ENCODE results near the gene MECR.

MECR gene

DNA sequence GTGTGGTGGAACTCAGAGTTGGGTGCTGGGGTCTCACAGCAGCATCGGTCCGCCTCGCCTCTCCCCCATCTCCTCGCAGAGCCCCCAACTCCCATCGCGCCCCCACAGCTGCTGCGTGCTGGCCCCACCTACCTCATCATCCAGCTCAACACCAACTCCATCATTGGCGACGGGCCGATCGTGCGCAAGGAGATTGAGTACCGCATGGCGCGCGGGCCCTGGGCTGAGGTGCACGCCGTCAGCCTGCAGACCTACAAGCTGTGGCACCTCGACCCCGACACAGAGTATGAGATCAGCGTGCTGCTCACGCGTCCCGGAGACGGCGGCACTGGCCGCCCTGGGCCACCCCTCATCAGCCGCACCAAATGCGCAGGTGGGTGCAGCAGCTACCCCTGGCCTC is 29.8 kb upstream of the MECR start:
- Histone ChIP-seq H3K27me3 (ENCODE audit: control insufficient read depth, insufficient read depth, low read length) (no peaks in the 10 kb centered on the region), H3K4me1 (ENCODE audit: control insufficient read depth, insufficient read depth, low read length) (no peaks in the 10 kb centered on the region), H3K27ac (ENCODE audit: low read depth, low read length) (no peak overlapping the region), H3K36me3 (ENCODE audit: control insufficient read depth, insufficient read depth, low read length) (no peaks in the 10 kb centered on the region), H3K9ac (ENCODE audit: low read length) (no peak overlapping the region), H3K4me3 (ENCODE audit: low read length) (no peak overlapping the region)

DNA sequence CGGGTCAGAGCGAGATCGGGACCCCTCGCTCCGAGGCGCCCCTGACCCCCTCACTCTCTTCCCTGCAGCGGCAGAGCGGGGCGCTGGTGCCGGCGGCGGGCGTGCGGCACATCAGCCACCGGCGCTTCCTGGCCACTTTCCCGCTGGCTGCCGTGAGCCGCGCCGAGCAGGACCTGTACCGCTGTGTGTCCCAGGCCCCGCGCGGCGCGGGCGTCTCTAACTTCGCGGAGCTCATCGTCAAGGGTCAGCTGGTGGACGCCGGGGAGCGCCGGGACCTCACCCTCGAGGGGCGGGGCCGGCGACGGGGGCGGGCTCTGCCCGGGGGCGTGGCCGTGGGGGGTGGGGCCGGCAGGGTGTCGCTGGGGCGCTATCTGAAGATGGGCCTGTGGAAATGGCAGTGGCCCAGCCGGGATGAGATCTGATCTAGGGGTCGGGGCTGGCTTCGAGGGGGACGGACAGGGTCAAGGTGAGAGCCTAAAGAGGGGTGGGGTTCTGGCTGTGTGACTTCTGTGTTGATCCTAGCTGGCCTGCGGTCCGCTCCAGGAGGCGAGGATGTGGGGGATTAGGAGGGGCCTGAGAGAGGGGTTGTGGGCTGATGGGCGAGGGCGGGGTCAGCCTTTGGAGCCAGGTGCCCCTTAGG is 29.2 kb upstream of the MECR start:
- no peak overlapping the region for H3K27ac ChIP-seq (ENCODE audit: low read depth, low read length)

GRCh38 chr1:29258976-29259801 is 28.5 kb upstream of the MECR start:
- Histone ChIP-seq H3K27ac (ENCODE audit: low read depth, low read length) (no peak overlapping the region), H3K27me3 (ENCODE audit: control insufficient read depth, insufficient read depth, low read length) (no peaks in the 10 kb centered on the region), H3K4me1 (ENCODE audit: control insufficient read depth, insufficient read depth, low read length) (no peaks in the 10 kb centered on the region), H3K36me3 (ENCODE audit: control insufficient read depth, insufficient read depth, low read length) (no peaks in the 10 kb centered on the region), H3K9ac (ENCODE audit: low read length) (no peak overlapping the region), H3K4me3 (ENCODE audit: low read length) (peak overlapping the region; percentile 52)

More for the DNA sequence above, 29.2 kb upstream of the MECR start:
- H3K4me1 ChIP-seq (ENCODE audit: control insufficient read depth, insufficient read depth, low read length): no peaks in the 10 kb centered on the region
- peak overlapping the region; percentile 52 for H3K4me3 ChIP-seq (ENCODE audit: low read length)
- H3K36me3 ChIP-seq (ENCODE audit: control insufficient read depth, insufficient read depth, low read length): no peaks in the 10 kb centered on the region
- no peak overlapping the region for H3K9ac ChIP-seq (ENCODE audit: low read length)
- H3K27me3 ChIP-seq (ENCODE audit: control insufficient read depth, insufficient read depth, low read length): no peaks in the 10 kb centered on the region

- no peaks in the 10 kb centered on the region for H3K4me1 ChIP-seq (ENCODE audit: control insufficient read depth, insufficient read depth, low read length)
- H3K4me3 ChIP-seq (ENCODE audit: low read length): no peak overlapping the region
- H3K36me3 ChIP-seq (ENCODE audit: control insufficient read depth, insufficient read depth, low read length): no peaks in the 10 kb centered on the region
- H3K9ac ChIP-seq (ENCODE audit: low read length): no peak overlapping the region
- H3K27ac ChIP-seq (ENCODE audit: low read depth, low read length): no peak overlapping the region
- no peaks in the 10 kb centered on the region for H3K27me3 ChIP-seq (ENCODE audit: control insufficient read depth, insufficient read depth, low read length)
Observed at GRCh38 chr1:29258189-29258975, 27.6 kb upstream of the MECR start.

GRCh38 chr1:29256979-29257804 is 26.5 kb upstream of the MECR start:
- H3K9ac ChIP-seq (ENCODE audit: low read length): no peak overlapping the region

GRCh38 chr1:29256394-29256793 is 25.7 kb upstream of the MECR start:
- H3K27ac ChIP-seq (ENCODE audit: low read depth, low read length): no peak overlapping the region
- no peaks in the 10 kb centered on the region for H3K27me3 ChIP-seq (ENCODE audit: control insufficient read depth, insufficient read depth, low read length)

More at GRCh38 chr1:29256979-29257804, 26.5 kb upstream of the MECR start:
- H3K27ac ChIP-seq (ENCODE audit: low read depth, low read length): no peak overlapping the region
- H3K4me3 ChIP-seq (ENCODE audit: low read length): no peak overlapping the region
- no peaks in the 10 kb centered on the region for H3K4me1 ChIP-seq (ENCODE audit: control insufficient read depth, insufficient read depth, low read length)
- no peaks in the 10 kb centered on the region for H3K36me3 ChIP-seq (ENCODE audit: control insufficient read depth, insufficient read depth, low read length)
- no peaks in the 10 kb centered on the region for H3K27me3 ChIP-seq (ENCODE audit: control insufficient read depth, insufficient read depth, low read length)

DNA sequence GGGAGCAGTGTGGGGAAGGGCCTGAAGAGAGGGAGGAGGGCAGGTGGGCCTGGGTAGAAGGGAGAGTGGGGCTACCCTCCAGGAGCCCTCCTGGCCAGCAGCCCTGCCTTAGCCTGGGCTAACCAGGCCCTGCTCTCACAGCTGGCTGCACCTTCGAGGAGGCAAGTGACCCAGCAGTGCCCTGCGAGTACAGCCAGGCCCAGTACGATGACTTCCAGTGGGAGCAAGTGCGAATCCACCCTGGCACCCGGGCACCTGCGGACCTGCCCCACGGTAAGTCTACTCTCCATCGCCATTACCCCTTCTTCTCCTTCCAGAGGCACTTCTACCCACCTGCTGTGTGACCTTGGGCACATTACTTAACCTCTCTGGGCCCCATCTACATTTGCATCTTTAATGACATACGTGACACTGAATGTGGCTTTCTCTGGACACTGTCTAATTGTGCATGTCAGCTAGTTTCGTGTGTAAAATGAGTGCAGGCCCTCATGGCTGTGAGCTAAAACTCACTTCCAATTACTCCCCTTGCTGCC is 24.5 kb upstream of the MECR start:
- no peak overlapping the region for H3K9ac ChIP-seq (ENCODE audit: low read length)
- no peaks in the 10 kb centered on the region for H3K4me1 ChIP-seq (ENCODE audit: control insufficient read depth, insufficient read depth, low read length)
- no peak overlapping the region for H3K4me3 ChIP-seq (ENCODE audit: low read length)
- H3K27ac ChIP-seq (ENCODE audit: low read depth, low read length): no peak overlapping the region
- no peaks in the 10 kb centered on the region for H3K36me3 ChIP-seq (ENCODE audit: control insufficient read depth, insufficient read depth, low read length)
- H3K27me3 ChIP-seq (ENCODE audit: control insufficient read depth, insufficient read depth, low read length): no peaks in the 10 kb centered on the region

More at GRCh38 chr1:29256394-29256793, 25.7 kb upstream of the MECR start:
- no peak overlapping the region for H3K9ac ChIP-seq (ENCODE audit: low read length)
- H3K4me3 ChIP-seq (ENCODE audit: low read length): no peak overlapping the region
- no peaks in the 10 kb centered on the region for H3K36me3 ChIP-seq (ENCODE audit: control insufficient read depth, insufficient read depth, low read length)
- H3K4me1 ChIP-seq (ENCODE audit: control insufficient read depth, insufficient read depth, low read length): no peaks in the 10 kb centered on the region

DNA sequence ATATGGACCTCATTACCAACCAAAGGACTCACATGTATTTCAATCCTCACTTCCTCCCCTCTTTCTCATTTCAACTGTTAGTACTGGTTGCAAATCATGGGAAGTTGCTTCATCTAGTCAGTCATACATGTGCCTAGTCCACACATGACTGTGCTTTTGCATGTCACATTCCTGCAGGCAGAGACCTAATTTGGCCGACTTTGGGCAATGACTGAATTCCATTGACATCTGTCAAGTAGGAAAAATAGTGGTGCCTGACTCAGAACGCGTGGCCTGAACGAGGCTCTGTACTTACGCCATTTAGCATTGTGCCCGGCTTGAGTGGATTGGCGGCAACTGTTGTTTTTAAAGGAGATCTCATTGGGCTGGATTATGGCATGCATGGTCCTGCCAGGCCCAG is 23.6 kb upstream of the MECR start:
- Histone ChIP-seq H3K36me3 (ENCODE audit: control insufficient read depth, insufficient read depth, low read length) (no peaks in the 10 kb centered on the region), H3K27ac (ENCODE audit: low read depth, low read length) (no peak overlapping the region), H3K9ac (ENCODE audit: low read length) (no peak overlapping the region), H3K4me3 (ENCODE audit: low read length) (no peak overlapping the region), H3K4me1 (ENCODE audit: control insufficient read depth, insufficient read depth, low read length) (no peaks in the 10 kb centered on the region), H3K27me3 (ENCODE audit: control insufficient read depth, insufficient read depth, low read length) (no peaks in the 10 kb centered on the region)

DNA sequence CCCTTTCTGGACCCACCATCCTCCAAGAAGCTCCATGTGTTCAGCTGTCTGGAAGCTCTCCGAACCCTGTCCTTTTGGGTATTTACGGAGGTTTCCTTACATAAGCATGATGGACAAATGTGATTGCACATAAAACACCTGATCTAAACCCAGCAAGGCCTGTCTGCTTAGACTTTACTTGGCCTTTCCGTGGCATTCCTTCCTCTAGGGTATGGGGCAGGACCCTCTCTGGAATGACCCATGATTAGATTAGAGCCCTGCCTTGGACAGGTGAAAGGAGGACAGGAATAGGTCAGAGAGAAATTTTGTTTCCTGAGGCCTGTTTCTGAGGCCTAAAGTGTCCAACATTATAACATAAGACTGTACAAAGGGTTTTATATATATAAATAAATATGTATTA is 22.4 kb upstream of the MECR start:
- Histone ChIP-seq H3K4me3 (ENCODE audit: low read length) (no peak overlapping the region), H3K9ac (ENCODE audit: low read length) (no peak overlapping the region), H3K4me1 (ENCODE audit: control insufficient read depth, insufficient read depth, low read length) (no peaks in the 10 kb centered on the region), H3K36me3 (ENCODE audit: control insufficient read depth, insufficient read depth, low read length) (no peaks in the 10 kb centered on the region), H3K27me3 (ENCODE audit: control insufficient read depth, insufficient read depth, low read length) (no peaks in the 10 kb centered on the region), H3K27ac (ENCODE audit: low read depth, low read length) (no peak overlapping the region)

DNA sequence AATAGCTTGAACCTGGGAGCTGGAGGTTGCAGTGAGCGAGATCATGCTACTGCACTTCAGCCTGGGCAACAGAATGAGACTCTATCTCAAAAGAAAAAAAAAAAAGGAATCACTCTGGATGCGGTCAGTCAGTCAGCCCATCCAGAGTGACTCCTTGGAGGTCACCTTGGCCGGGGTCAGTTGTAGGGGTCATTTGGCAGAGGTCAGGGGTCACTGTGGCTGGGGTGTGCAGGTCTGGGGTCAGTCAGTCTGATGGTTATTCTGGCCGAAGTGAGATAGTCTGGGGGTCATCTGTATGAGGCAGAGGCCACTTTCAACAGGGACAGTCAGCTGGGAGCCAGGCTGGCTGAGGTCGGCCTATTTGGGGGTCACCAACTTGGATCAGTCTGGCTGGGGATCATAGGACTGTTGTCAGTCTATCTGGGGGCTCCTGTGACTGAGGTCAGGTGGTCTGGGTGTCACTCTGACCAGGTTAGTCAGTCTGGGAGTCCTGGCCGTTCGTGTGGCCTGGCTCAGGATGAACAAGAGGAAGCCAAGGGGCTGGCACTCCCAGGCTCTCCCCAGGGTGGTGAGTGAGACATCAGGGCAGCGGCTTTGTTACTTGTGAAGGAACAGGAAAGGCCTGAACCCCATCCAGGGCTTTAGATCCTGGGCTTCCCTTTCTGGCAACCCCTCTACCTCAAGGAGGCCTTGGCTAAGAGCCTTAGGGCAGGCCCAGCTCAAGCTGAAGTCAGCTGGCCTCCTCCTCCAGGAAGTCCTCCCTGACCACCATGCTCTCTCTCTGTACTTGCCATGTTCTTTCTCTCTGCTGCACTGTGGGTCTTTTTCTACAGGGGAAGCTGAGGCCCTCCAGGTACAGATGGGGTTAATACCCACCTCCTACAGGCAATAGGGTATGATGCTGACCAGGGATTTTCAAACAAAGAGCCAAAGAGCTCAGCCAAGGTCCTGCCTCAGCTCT is 20.7 kb upstream of the MECR start:
- Histone ChIP-seq H3K27me3 (ENCODE audit: control insufficient read depth, insufficient read depth, low read length) (no peaks in the 10 kb centered on the region), H3K9ac (ENCODE audit: low read length) (no peak overlapping the region), H3K36me3 (ENCODE audit: control insufficient read depth, insufficient read depth, low read length) (no peaks in the 10 kb centered on the region), H3K4me3 (ENCODE audit: low read length) (no peak overlapping the region), H3K4me1 (ENCODE audit: control insufficient read depth, insufficient read depth, low read length) (no peaks in the 10 kb centered on the region), H3K27ac (ENCODE audit: low read depth, low read length) (no peak overlapping the region)

All from rectal smooth muscle tissue (tissue), 1 donor.